Lung microvascular endothelial cell (primary cell): ENCODE results near the gene C14orf132. TPM values are rescaled to one million over a fixed set of nuclear protein-coding genes. Genes with fewer than 3 reads are reported as not detected.

Experiments used
- DNase-seq, 2 donors: peaks; one replicate each; pipeline versions ENCODE4 v3.0.0 to v3.0.0-alpha.2; 2010; ENCODE audit warnings: low read depth in 2 of 2
- total RNA-seq: library from RNA; depleted of rRNA; stranded (reverse); fragments of >200 nt; gene quantifications from 2 replicates; pipeline ENCODE4 v1.2.1, GENCODE V29; 2014

Gene C14orf132
- total RNA-seq, 1 donor from 2014 or later, result 3.8 TPM

GRCh38 chr14:96082420-96083300 is 43.5 kb downstream of the C14orf132 start:
- DNase-seq, result no peak

DNA sequence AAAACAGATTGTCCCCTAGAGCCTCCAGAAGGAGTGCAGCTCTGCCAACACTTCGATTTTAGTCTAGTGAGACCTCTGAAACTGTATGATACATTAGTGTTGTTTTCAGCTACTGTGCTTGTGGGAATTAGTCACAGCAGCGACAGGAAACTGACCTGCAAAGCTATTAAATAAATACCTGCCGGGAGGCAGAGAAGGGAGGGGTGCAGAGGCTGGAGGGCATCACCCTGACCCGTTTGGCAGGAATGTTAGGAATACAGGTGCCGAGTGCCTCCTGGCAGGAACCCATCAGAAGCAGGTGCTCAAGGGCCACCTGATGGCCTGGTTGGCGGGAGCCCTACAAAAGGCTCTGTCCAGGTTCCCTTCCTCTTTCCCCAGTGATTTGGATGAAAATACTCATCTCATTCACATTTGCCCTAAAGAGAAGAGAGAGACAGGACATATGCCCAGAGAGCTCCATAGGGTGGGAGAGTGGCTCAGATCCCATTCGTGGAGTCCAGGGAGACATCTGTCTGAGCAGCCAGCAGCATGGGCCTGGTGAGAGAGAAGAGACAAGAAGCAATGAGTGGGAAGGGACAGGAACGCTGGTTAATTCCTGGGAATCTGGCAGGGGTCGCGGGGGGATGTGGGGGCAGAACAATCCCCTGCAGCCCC is 44.6 kb downstream of the C14orf132 start:
- DNase-seq, result no peak

GRCh38 chr14:96084796-96085195 is 45.6 kb downstream of the C14orf132 start:
- DNase-seq, result no peak

DNA sequence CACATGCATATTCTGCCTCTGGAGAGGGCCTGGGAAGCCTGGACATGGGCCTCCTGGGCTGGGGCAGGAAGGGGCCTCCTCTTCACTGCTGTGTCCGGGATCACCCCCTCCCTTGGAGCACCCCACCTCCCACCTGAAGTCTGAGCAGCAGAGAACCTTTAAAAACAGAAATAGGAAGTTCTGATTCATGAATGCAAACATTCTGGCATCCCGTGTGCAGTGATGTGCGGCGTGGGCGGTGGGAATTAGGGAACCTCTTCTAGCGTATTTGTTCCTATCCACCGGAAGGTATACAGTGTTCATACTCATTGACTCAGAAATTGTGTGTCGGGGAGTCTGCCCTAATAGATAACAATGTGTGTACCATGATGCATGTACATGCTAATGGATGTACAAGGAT is 46.2 kb downstream of the C14orf132 start:
- DNase-seq, result peak in 1 of 2 donors; percentile 5

DNA sequence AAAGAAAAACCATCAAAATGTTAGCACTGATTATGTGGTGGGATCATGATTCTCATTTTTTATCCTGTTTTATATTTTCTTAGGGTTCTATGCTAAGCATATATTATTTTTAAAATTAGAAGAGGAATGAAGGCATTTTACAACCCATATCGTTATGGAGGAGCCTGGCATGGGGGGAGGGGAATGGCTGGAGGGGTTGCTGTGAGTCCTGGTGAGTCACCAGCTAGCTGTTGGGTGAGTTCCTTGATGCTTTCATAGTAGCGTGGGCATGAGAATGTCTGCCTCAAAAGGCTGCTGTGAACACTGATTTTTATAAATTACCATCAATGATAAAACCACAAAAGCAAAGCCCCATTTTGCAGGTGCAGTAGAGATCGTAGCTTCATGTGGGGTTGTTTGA is 46.9 kb downstream of the C14orf132 start:
- DNase-seq, result no peak

DNA sequence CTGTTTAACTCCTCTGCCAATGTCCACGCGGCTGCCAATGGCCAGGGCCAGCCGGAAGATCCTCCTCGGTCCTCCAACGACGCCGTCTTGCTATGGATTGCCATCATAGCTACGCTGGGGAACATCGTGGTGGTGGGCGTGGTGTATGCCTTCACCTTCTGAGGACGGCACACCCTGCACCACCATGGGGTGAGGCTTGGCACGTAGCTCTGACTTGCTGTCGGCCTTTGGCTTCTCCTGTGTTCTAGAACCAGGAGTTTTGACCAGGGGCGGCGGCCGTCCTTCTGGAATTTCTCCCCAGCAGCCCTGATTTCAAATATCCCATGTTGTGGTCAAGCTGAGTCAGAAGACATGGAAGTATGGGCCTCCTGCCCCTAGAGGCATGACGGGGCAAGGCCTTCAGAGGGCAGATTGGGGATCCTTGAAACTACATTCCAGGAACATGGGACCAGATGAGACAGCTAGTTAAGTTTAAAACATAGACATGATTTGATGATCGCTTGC is 47.5 kb downstream of the C14orf132 start:
- no peak for DNase-seq

- no peak for DNase-seq
Measured at GRCh38 chr14:96088074-96088473, 48.9 kb downstream of the C14orf132 start.

- DNase-seq, result no peak
Measured at GRCh38 chr14:96088481-96088880, 49.3 kb downstream of the C14orf132 start.

DNA sequence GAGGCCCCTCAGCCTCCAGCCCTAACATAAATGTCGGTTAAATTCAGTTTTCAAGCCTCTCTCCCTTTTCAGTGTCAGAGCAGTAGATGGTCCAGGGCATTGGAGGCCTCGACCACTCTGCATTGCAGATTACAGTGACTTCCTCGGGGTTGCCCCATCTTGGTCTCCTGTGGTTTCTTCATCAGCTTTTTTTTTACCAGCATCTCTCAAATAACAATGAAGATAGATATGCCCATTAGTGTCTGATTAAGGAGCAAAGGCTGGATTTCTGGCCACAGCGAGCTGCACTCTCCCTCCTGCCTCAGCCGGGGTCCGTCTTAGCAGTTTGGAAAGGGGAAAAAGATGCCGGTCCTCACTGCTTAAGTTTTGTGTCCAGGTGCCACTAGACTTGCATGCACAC is 49.7 kb downstream of the C14orf132 start:
- no peak for DNase-seq

DNA sequence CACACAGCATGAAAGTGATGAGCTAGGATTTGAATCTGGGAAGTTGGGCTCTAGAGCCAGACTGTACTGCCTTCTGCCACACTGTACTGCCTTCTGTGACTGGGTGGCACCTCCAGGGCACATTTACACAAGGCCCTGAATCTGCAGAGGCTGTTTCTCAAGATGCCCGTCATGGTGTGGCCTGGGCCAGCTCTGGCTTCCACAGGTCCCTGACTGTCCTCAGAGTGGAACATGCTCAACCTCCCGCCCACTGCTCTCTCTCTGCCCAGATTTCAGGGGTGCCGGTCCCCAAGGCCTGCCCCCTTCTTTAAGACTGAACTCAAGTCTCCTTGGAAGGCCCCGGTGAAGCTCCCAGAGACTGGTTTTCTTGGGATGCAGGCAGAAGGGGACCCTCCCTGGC is 50.2 kb downstream of the C14orf132 start:
- DNase-seq, result no peak

DNA sequence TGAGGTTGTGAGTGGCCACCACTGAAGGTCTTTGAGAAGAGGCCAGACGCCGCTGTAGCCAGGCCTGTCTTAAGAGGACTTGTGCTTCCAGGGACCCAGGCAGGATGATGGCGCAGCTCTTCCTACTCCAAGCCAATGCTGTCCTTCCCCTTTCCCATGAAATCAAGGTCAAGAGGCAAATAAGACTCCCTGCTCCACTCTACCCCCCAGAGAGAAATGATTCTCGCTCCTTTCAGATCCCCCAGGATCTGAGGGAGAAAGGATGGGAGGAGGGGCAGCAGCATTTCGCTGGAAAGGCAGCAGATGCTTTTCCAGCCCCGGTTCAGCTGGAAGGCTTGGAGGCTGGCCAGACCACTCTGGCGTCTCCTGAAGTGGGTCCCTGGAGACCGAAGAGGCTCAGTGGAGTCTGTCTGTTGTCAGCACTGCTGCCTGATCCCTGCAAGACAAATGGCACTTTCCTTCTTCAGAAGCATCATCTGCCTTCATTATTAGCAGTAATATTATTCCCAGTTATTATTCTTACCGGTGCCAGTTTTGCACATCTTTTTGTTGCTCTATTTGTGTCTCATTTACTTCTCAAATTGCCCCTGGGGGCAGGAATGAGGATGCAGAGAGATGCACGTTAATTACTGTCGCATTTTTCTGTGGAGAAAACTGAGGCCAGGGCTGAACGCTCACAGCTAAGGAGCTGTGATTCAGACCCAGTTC is 51.4 kb downstream of the C14orf132 start:
- DNase-seq, result no peak

DNA sequence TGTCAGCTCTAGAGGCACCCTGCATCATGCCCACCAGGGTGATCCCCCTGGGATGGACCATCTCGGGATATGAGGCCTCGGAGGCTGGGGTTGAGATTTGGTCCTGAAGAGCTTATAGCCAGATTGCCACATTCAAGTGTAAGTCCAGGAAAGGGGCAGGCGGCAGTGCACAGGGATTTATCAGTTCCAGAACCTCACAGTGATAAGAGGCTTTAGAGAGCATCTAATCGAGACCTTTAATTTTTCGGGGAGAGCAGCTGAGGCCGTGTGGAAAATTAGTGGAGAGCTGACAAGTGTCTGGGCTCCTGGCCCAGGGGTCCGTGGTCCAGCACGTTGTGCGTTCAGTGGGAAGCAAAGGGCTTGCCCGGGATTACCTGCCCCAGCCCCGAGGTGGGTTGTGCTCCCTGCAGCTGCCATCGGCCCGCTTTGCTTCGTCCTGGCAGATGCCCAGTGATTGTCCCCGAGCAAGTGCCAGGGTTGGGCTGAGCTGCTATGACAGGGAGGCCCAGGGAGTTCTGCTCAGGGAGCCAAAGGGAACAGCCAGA is 52.1 kb downstream of the C14orf132 start:
- no peak for DNase-seq

DNA sequence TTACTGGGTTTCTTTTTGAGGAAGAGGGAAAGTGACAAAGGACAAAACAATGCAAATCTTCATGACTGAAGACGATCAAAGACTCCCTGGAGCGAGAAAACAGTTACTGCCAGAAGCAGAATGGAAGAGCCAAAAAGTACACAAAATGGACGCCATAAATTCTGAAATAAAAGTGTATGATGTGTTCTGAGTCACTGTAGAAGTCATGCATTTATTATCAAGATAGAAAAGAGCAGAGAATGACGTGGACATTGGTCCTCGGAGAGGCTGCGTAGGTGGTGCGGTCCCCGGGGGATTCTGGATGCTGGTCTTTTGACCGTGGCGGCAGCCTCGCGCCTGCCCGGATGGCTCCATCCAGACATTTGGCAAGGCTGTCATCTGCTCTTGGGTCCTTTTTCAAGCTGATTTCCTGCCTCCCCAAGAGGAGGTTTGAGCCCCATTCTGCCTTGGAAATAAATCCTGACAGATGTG is 52.8 kb downstream of the C14orf132 start:
- DNase-seq, result no peak

DNA sequence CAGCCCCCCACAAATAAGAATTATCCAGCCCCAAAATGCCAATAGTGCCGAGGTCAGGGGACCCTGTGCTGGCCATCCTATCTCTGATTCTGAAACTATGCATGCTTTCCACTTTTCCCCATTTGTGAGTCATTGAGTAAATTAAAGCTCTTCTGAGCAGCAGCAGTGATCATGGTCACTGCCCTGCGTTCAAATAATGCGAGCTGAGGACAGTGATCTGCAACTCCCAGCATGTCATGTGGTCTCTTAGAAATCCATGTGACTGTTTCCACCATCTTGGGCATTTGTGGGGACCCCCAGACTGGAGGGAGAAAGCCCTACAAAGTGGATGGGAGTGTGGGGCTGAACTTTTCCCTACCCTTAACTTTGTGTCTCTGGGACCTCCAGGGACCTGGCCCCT is 53.8 kb downstream of the C14orf132 start:
- DNase-seq, result no peak

GRCh38 chr14:96094211-96094610 is 55.0 kb downstream of the C14orf132 start:
- DNase-seq, result no peak

- DNase-seq, result no peak
Measured at GRCh38 chr14:96094656-96095055, 55.5 kb downstream of the C14orf132 start.

DNA sequence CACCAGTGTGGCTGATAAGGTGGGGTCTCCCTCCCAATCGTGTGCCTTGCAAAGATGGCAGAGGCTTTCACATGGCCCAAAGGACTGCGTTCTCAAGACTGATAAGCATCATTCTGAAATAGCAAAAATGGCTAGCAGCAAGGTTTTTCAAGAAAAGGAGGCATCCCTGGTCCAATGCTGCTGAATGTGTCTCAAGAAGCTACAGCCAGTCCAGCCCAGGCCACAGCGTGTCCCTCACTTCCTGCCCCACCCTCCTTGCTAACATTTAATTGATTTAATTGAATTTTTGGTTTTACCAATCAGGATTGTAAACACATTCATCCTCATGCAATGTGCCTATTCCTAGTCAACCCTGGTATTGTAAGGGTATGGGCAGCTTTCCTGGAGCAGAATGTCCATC is 55.9 kb downstream of the C14orf132 start:
- no peak for DNase-seq

DNA sequence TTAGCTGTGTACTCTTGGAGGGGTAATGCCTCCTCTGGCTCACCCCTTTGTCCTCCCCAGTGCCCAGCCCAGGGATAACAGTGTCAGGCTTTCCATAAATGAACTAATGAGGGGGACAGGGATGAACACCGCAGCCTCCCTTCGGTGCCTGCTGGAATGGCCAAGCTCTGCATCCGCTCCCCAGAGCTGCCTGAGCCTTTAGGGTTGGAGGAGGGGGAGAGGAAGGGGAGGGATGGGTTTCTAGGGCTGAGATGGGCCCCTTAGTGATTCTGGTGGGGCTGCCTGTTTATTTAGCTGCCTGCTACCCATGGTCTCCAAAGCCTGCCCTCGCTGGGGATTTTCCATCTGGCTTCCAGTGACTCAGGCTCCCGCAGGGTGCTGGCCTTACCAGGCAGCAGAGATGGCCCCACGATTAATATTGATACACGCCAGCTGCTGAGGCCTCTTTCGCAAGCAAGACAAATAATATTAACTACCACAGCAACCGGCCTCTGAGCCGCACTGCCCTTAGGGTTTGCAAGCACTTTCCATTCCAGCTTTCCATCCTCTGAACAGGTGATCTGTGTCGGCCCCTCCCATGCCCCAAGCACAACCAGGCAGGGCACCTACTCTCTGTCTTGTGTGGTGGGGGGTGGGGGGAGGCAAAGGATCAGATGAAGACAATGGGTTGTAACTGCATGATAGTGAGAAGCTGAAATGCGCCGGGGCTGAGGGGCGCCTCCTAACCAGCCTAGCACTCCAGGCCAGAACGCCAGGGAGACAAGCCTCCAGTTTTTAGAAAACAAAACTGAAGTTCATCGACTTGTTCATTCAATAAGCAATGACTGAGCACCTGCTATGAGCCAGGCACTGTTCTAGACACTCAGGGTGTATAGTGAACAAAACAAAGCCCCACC is 56.7 kb downstream of the C14orf132 start:
- no peak for DNase-seq

- no peak for DNase-seq
Measured at GRCh38 chr14:96096639-96097610, 57.8 kb downstream of the C14orf132 start.
